Heart left ventricle (tissue), 16 donors: ENCODE data around the gene PTPRK. TPM values are rescaled to one million over a fixed set of nuclear protein-coding genes. Genes with fewer than 3 reads are reported as not detected.

Experiments used
- ATAC-seq, 4 donors: fragments of 200-7000 bp; cut with Tn5 transposase; one replicate each; pipeline ENCODE4 v1.9.1; 2020 to 2022; ENCODE audit warnings: moderate library complexity in 4 of 4, mild to moderate bottlenecking in 3 of 4, moderate number of reproducible peaks in 1 of 4
- DNase-seq, 5 donors: peaks; one replicate each; pipeline ENCODE4 v3.0.0-alpha.2; 2020
- H3K27ac ChIP-seq, 12 donors: fragments of 200-600 bp; sonication (generic) in 4 of 12; one replicate each; pipeline versions ENCODE4 v1.5.0 to v1.8.0; 2016 to 2022; ENCODE audit warnings: mild to moderate bottlenecking in 2 of 12
- H3K27me3 ChIP-seq, 9 donors: fragments of 200-600 bp; sonication (generic) in 2 of 9; one replicate each; pipeline versions ENCODE4 v1.5.1 to v1.8.0; 2016 to 2022; ENCODE audit warnings: mild to moderate bottlenecking in 3 of 9
- H3K36me3 ChIP-seq, 9 donors: fragments of 200-600 bp; sonication (generic) in 2 of 9; one replicate each; pipeline versions ENCODE4 v1.5.0 to v1.8.0; 2018 to 2022; ENCODE audit warnings: mild to moderate bottlenecking in 2 of 9
- H3K4me1 ChIP-seq, 12 donors: fragments of 200-600 bp; sonication (generic) in 4 of 12; one replicate each; pipeline versions ENCODE4 v1.5.0 to v1.8.0; 2016 to 2022; ENCODE audit warnings: mild to moderate bottlenecking in 3 of 12
- H3K4me3 ChIP-seq, 12 donors: fragments of 200-600 bp; sonication (generic) in 4 of 12; one replicate each; pipeline versions ENCODE4 v1.5.0 to v1.8.0; 2017 to 2022; ENCODE audit warnings: mild to moderate bottlenecking in 9 of 12, moderate library complexity in 4 of 12
- H3K9me3 ChIP-seq, 12 donors: fragments of 200-600 bp; sonication (generic) in 4 of 12; one replicate each; pipeline versions ENCODE4 v1.5.0 to v1.8.0; 2016 to 2022; ENCODE audit warnings: mild to moderate bottlenecking in 1 of 12
- POLR2A ChIP-seq, 2 donors: fragments of 450-650 bp; IDR thresholded peaks; one replicate each; pipeline ENCODE4 v1.6.1; 2017; ENCODE audit warnings: antibody characterized with exemption in 2 of 2, mild to moderate bottlenecking in 2 of 2, moderate library complexity in 2 of 2
- WGBS, 4 donors: extraction: QIAGEN DNeasy Blood & Tissue Kit in 2 of 4; methylation state at CpG; one replicate each; pipeline versions ENCODE4 v1.1.5 to v1.1.7; 2013 to 2018; 5-methylcytosine and 5-hydroxymethylcytosine counted together
- intact Hi-C, 10 donors: fragments of 100-400 bp; cut with DNase I; formaldehyde crosslinking; loops; one replicate each; pipeline versions ENCODE4 v1.11.1 to v1.14.2; 2022
- polyA plus RNA-seq, 2 donors: library from polyadenylated mRNA; stranded (reverse); fragments of 200-250 nt; gene quantifications; one replicate each; pipeline ENCODE4 v1.2.3, GENCODE V29; 2013
- total RNA-seq, 9 donors: library from RNA; depleted of rRNA in 2 of 9; stranded (reverse); fragments of >200 nt in 2 of 9; fragmentation: NEBNext Ultra II Directional in 3 of 9; extraction: Animal tissue kit (Norgen Biotek cat#: 25700) in 3 of 9; gene quantifications; one replicate each; pipeline versions ENCODE4 v1.1.0 to v1.2.4, GENCODE V29; 2016 to 2023
- TF ChIP-seq, protein P1 (sequence below), 12 donors: fragments of 200-600 bp; sonication (generic) in 4 of 12; IDR thresholded peaks; one replicate each; pipeline versions ENCODE4 v1.5.0 to v1.8.0; 2018 to 2022; ENCODE audit warnings: antibody characterized with exemption in 12 of 12, mild to moderate bottlenecking in 5 of 12
- donor health status: ischemic (EF 13 %, LVEDD 7.1; RV severe dilation, severe dysfunction).
- donor health status: healthy with polysubstance abuse.
- donor health status: DM: no; HTN: yes; CAD: no.
- donor health status: DM: no; HTN: no; CAD: no.
- donor health status: ischemic (EF 25% LVEDD 6.9; RV normal size, moderate dysfunction).
- donor health status: ischemic (EF 25% LVEDD 5.7; RV mildly dilated, moderate dysfunction).
- donor health status: healthy.
- donor health status: DM: yes; HTN: yes; CAD: no.
- donor health status: ischemic (EF 35%, LVEDD 5.7; RV mildly dilated, moderate dysfunction).
- donor health status: nonischemic (EF 11% LVEDD 7.7; RV severe dilation, severe dysfunction).
- donor health status: DM: yes; HTN: yes; CAD: no.
- donor health status: PGD.
- donor health status: ischemic (EF 29% LVEDD 5.4; RV normal size, mild dysfunction).
- donor health status: nonischemic (EF 23%, LVEDD 6.1; RV moderate dilation, normal function).

The PTPRK gene
- total and polyA plus RNA-seq, 11 donors = 5.4 to 50.8 (median 38.5) TPM

GRCh38 chr6:128233531-128233930, 286.9 kb downstream of the PTPRK start:
- no peak for TF ChIP-seq POLR2A (IDR thresholded peaks at IDR 0.05)
- TF ChIP-seq, protein P1, sequence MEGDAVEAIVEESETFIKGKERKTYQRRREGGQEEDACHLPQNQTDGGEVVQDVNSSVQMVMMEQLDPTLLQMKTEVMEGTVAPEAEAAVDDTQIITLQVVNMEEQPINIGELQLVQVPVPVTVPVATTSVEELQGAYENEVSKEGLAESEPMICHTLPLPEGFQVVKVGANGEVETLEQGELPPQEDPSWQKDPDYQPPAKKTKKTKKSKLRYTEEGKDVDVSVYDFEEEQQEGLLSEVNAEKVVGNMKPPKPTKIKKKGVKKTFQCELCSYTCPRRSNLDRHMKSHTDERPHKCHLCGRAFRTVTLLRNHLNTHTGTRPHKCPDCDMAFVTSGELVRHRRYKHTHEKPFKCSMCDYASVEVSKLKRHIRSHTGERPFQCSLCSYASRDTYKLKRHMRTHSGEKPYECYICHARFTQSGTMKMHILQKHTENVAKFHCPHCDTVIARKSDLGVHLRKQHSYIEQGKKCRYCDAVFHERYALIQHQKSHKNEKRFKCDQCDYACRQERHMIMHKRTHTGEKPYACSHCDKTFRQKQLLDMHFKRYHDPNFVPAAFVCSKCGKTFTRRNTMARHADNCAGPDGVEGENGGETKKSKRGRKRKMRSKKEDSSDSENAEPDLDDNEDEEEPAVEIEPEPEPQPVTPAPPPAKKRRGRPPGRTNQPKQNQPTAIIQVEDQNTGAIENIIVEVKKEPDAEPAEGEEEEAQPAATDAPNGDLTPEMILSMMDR (IDR thresholded peaks at IDR 0.05) = no peak
- Histone ChIP-seq H3K4me1 (peaks cover 0 to 6% (median 0%) of the 10 kb centered on the region in 12 donors), H3K27ac (no peak overlapping the region), H3K4me3 (no peak overlapping the region), H3K9me3 (no peaks in the 10 kb centered on the region), H3K36me3 (no peaks in the 10 kb centered on the region), H3K27me3 (no peaks in the 10 kb centered on the region)
- 87 to 97% (median 95%) methylated on average over 6 of the region's 6 CpGs for WGBS, 4 donors
- ATAC-seq (no peak), DNase-seq (peak in 1 of 5 donors; percentile 32)
- intact Hi-C loops = no loop called here

DNA sequence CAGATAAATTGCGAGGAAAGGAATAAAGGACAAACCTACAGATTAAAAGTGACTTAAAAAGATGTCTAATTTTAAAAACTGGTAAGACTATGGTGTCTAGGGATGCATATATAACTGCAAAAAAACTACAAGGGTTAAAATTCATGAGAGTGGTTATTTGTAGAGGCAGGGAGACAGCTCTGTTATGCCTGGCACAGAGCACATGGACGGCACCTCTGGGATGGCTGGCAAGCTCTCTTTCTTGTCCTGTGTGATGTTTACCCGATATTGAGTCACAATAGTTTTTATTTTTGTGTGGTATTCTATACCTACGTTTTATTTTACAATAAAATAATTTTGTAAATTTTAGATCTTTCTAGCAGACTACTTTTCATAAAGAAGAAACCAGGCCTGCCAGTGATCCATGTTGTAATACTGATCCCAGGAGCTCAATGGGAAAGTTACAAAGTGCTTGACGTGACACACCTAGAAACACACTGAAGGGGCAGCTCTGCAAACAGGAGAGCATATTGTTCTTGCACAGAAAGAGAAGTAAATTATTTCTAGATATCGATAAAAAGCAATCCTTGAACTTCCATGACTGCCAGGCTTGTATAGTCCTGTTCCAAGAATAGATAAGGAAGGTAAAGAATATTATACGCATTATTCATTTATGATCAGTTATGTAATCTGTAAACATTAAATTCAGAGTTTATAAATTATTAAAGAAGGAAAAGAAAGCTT, 290.0 kb downstream of the PTPRK start:
- H3K4me1 ChIP-seq = peaks cover 0 to 5% (median 0%) of the 10 kb centered on the region in 12 donors
- 69 to 84% (median 75%) methylated on average over 7 of the region's 7 CpGs for WGBS, 4 donors
- ATAC-seq = peak in 1 of 4 donors; percentile 71
- H3K27me3 ChIP-seq = no peaks in the 10 kb centered on the region
- intact Hi-C loops = no loop called here
- DNase-seq = no peak
- H3K27ac ChIP-seq = no peak overlapping the region
- H3K9me3 ChIP-seq = no peaks in the 10 kb centered on the region
- H3K4me3 ChIP-seq = no peak overlapping the region
- no peak for TF ChIP-seq POLR2A (IDR thresholded peaks at IDR 0.05)
- TF ChIP-seq, protein P1 (IDR thresholded peaks at IDR 0.05) = no peak
- no peaks in the 10 kb centered on the region for H3K36me3 ChIP-seq

GRCh38 chr6:128225612-128226011, 294.8 kb downstream of the PTPRK start:
- no peak for DNase-seq
- Histone ChIP-seq H3K4me1 (peaks cover 0 to 5% (median 0%) of the 10 kb centered on the region in 12 donors), H3K27me3 (no peaks in the 10 kb centered on the region), H3K36me3 (no peaks in the 10 kb centered on the region), H3K4me3 (no peak overlapping the region), H3K9me3 (no peaks in the 10 kb centered on the region), H3K27ac (no peak overlapping the region)
- intact Hi-C loops = no loop called here
- TF ChIP-seq, protein P1 (IDR thresholded peaks at IDR 0.05) = no peak
- TF ChIP-seq POLR2A (IDR thresholded peaks at IDR 0.05) = no peak
- ATAC-seq = no peak

GRCh38 chr6:128216917-128217316, 303.5 kb downstream of the PTPRK start:
- Histone ChIP-seq H3K4me3 (no peak overlapping the region), H3K27me3 (no peaks in the 10 kb centered on the region), H3K9me3 (no peaks in the 10 kb centered on the region), H3K4me1 (no peaks in the 10 kb centered on the region), H3K36me3 (peaks cover 0 to 25% (median 2%) of the 10 kb centered on the region in 9 donors), H3K27ac (no peak overlapping the region)
- TF ChIP-seq, protein P1 (IDR thresholded peaks at IDR 0.05) = no peak
- TF ChIP-seq POLR2A (IDR thresholded peaks at IDR 0.05) = no peak
- intact Hi-C loops = no loop called here
- ATAC-seq (no peak), DNase-seq (no peak)
- 96 to 98% (median 97%) methylated on average over 5 of the region's 5 CpGs for WGBS, 4 donors
